ENCODE data around the gene ICOS.
"Not testable (repeated sequence)": the region's sequence is repeated elsewhere in the genome, so short reads cannot be mapped to it uniquely, and the experiment has no call there.

Gene ICOS

DNA sequence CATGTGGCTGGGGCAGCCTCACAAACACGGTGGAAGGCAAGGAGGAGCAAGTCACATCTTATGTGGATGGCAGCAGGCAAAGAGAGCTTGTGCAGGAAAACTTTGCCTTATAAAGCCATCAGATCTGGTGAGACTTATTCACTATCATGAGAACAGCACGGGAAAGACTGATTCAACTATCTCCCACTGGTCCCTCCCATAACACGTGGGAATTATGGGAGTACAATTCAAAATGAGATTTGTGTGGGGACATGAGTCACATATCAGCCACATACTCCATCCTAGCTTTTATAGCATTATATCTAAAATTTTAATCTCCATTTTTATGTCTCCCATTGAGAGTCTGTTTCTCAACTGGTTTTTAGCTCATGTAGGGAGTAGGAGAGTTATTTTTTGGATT lies 45.7 kb downstream of the ICOS start:
- no peak for DNase-seq

DNA sequence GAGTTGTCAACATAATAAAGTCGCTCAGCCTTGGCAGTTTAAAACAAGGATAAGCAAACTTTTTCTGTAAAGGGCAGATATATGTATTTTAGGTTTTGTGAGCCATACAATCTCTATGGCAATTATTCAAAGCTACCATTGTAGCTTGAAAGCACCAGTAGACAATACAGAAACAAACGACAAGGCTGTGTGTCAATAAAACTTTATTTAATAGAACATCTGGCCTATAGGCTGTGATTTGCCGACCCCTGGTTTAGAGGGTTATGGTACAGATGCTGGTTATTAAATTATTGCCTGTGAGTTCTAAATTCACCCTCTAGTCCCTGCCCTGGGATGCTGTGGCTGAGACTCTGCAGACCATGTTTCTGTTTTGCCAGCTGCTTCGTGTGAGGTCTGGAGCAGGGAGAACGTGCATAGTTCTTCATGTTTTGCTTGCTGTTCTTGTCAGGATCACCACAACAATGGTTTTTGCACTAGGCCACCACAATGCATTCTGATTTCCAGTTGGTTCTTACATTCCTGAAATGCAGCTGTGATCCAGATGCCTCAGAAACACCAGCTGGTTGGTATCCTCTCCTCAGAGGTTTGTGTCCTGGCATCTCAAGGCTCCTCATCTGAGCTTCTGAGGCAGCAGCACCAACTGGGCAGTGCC lies 46.6 kb downstream of the ICOS start:
- DNase-seq = no peak

DNA sequence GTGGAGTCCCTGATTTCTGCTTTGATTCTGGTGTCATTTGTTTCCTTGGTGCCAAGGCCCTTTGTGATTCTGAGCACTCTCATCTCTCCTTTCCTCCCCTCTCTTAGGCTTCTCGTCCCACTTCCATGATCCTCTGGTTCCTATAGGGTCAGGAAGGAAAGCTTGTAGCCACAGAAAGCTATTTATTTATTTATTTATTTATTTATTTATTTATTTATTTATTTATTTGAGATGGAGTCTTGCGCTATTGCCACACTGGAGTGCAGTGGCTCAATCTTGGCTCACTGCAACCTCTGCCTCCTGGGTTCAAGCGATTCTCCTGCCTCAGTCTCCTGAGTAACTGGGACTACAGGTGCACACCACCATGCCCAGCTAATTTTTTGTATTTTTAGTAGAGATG lies 49.4 kb downstream of the ICOS start:
- not testable (repeated sequence) for DNase-seq

DNA sequence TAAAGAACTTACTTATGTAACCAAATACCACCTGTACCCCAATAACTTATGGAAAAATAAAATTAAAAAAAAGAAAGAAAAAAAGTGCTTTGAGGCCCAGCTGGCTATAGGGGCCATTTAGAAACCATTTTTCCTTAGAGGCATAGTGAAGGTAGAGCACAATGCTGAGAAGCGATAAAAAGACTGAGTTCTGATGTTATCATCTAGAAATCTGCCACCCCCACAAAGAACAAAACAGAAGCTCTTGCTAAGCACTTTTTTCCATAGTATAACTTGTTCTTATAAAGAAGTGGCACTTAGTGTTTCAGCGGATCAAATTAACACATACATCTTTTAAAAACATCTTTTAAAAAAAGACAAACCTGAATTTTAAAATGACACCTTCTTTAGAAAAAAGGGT lies 51.4 kb downstream of the ICOS start:
- DNase-seq = no peak

DNA sequence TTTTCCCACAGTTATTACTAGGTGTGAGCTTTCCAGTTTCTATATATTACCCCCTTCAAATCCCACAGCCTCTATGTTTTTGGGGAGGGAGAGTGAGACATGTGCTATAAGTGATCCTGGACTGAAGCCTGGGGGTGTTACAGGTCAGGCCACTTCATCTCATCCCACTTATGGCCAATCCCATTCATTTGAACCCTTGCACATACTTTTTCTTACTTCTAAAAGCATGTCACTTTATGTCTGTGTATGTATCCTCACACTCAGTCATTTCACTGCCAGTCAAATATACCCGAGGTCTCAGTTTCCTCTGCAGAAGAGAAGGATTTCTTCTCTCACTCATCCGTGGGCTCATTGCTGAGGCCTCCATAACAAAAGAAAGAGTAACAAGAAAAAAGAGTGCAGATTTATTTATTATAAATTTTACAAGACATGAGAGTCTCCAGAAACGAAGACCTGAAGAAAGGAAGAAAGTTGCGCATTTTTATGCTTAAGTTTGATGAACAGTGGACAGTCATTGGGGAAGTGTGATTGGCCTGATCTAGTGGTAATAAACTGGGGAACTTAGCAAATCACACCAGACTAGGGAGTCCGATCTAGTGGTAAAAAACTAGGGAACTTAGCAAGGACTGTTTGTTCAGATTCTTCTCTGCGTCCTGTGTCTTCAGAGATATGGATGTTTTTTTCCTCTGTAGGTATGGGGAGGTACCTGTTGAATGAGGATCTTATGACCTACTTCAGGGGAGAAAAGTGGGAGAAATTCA lies 52.1 kb downstream of the ICOS start:
- DNase-seq = no peak

DNA sequence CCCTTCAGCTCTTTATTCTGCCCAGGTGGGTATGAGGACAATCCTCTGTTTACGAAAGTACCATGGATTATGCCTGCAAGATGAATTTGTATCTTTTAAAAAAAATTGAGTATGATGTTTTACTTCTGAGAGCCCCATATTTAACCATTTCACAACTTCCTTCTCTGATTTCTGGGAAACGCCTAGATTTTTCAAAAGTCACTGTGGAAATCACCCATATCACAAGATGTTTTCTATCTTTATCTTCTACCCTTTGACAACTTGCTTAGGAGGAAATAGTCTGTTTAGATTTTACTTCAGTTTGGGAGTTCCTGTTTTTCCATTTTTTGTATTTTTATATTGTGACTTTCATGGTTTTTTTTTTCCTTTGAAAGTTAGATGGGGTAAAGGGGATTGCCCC lies 53.0 kb downstream of the ICOS start:
- DNase-seq = no peak

DNA sequence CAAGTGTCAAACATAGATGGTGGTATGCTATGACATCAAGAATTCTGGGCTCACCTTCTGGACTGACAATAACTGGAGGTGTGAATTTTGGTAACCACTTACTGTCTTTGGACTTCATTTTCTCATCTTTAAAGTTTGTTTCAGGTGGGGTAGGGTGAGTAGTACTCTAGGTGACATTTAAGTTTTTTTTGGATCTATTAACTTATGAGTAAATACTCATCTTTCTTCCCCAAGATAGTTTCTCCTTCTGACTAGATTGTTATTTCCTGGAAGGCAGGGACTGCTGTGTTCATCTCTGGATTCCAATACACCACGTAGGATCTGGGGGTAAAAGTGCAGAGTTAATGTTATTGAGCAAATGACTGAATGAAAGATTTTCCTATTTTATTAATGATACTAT lies 55.9 kb downstream of the ICOS start:
- DNase-seq = no peak

DNA sequence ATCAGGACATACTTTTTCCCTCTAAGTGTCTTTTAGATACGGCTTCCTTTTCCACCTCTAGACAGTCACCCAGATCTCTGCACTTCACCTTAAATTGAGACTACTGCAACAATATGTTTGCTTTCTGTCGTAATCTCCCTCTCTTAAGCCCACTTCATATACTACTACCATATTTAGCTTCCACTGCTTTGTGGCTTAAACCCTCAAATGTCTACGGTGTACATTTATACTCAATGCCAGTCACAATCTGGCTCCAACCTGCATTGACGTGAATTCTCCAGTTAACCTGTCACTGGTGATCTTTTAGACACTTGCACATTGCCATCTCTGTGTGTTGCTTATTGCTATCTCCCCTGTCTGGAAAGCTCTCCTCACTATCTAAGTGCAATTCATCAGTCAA lies 56.4 kb downstream of the ICOS start:
- DNase-seq = no peak

DNA sequence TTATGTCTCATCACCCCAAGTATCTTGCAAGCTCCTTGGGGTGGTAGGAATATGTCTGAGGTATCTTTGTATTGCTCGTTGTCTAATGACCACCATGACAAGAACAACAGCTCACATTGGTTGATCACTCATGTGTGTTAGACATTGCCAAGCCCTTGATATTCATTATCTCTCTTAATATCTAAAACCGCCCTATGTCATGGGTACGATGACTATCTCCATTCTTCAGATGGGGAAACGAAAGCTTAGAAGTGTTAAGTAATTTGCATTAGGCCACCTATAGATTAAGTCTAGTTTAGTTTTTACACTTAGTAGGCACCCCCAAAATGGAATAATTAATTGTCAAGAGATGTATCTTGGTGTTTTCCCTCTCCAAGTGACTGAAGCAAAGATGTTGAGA lies 57.0 kb downstream of the ICOS start:
- no peak for DNase-seq

DNA sequence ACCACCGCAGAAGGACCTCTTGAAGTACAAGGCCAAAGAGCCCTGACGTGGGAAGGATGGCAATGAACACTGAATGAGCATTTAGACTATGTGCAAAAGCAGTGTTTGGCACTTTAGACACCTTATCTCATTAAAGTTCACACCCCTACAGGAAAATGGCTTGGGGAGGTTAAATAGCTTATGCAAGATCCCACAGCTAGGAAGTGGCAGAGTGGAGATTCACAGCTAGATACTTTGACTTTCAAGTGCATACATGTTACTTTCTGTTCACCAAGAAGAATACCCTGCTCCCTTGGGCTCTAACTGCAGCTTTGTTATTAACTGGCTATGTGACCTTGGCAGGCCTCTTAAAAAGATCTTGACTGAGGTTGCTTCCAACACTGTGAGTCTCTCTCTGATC lies 58.2 kb downstream of the ICOS start:
- DNase-seq = no peak

DNA sequence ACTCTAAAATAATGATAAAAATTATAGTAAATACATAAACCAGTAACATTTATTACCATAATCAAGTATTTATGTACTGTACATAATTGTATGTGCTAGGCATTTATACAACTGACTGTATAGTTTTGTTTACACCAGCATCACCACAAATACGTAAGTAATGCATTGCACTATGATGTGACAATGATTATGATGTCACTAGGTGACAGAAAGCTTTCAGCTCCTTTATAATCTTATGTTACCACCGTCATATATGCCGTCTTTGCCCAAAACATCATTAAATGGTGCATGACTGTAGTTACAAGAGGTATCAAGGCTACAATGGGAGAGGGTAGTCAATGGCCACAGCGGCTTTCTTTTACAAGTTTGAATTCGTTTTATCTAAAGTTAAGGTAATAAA lies 60.1 kb downstream of the ICOS start:
- DNase-seq = no peak

DNA sequence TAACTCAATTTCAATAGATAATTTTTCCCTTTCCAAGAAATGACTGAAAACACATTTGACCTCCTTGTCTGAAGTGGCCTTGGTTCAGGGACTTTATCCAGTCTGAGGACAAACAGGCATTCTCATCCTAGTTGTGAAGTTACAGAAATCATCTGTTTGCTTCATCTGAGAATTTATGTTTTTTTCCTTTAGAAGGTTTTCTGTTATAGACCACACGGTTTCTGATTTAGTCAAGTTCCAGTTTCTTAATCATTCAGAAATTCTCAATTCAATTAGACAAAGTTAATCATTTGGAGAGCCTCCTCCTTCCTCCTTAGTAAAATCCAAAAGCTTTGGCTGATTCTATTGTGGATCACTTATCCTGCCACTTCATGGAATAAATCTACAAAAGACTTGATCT lies 60.9 kb downstream of the ICOS start:
- DNase-seq = no peak

DNA sequence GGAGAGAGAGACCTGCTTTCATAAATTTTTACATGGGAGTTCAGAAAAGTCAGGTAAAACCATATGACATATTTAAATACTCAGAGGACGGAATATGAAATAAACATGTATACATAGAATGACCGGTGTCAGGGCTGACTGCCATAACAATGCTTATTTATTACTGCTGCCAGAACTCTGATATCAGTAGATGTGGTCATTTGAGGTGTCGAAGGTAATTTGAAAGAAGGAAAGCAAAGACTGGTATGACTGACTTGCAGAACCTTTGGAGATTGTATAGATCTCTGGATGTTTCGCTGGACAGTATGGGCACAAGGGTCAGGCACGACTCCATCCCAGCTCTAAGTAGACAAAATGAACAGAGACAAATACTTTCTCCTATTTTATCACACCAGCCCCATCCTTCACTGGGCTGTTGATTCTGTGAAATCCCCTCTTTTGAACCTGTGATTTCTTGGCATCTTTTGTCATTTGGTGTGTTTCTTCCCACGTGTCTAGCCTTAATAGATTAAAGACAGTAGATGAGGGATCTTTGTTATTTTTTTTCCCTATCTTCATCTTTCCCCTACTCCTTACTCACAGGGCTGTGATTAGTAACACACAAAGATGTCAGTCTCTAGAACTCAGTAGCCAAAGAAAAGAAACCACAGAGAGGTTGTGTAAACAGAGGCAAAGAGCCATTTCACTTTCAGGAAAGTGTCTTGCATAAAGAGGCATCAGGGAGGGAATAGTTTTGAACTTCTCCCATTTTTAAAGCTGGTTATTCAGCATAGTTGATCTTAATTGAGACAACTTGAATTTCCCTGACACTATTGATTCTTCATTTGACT lies 61.6 kb downstream of the ICOS start:
- DNase-seq = no peak

DNA sequence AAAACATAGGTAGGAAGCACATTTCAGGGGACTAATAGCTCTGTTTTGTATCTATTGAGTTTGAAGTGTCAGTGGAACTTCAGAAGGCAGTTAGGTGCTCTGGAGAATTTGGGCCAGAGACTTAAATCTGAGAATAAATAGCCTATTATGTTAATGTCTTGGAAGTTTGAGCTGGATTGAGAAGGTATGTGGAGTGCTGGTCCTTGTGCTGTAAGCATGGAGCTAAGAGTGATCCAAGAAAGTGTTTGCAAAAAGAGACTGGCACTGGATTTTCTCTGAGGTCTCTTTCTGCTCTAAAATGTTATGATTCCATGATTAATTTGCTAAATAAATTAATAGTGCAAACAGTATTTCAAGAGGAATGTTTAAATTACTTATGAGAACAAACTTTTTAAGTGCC lies 63.3 kb downstream of the ICOS start:
- DNase-seq = no peak

DNA sequence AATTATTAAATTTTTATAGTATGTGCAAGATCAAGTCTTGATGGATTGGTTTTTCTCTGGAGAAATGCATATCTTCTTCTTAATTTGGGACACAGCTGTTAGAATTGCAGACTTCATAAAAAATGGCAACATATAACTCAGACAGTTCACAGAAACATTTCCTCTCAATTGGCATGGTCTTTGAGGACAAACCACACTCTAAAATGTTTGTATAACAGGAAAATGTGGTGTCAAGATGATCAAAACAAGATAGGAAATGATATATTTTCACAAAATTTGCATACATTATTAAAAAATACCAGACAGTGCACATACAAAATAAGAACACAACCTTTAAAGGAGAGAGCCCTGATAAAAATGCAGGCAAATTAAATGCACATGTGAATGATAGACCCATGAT lies 63.9 kb downstream of the ICOS start:
- no peak for DNase-seq

DNA sequence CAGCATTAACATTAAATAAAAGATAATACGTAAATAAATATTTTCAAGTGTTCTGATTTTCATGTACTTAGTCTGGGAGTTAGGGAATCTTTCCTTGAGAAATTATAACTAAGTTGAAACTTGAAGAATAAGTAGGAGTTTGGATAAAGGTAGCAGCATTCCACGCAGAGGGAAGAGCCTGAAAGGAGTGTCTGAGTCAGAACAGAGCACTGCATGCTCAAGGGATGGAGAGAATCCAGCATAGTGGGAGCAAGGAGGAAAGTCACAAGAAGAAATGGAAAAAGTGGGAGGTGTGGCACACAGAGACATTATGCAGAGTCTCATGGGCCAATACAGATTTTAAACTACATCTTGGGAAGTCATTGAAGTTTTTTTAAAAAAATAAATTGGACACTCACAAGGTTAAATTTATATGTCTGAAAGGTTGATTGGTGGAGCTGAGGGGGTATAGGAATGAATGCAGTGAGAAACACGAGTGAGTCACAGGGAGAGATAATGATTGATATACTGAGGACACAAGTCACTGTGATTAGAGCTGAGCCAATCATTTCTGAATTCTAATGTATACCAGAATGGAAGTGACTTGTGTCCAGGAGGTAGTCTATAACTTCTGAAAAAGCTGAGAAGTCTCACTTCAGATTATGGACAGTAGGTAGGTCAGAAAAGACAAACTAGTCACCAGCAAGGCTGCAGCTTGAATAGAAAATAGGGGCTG lies 66.9 kb downstream of the ICOS start:
- no peak for DNase-seq

DNA sequence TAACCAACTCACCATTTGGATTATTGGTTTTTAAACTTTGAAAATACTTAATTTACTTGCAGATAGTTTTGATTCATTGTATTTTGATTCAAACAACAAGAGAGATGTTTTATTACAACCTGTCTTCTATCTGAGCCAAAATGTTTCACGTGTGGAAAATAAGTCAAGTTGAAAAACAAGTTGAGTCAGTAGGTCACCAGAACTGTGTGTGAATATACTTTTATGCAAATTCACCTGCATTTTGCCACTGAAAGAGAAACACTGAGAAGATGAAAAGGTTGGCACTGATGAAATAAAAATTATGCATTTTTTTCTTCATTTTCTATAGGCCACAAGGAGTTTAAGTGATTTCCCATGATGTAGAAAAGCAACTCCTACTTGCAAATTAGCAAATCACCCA lies 68.3 kb downstream of the ICOS start:
- no peak for DNase-seq

DNA sequence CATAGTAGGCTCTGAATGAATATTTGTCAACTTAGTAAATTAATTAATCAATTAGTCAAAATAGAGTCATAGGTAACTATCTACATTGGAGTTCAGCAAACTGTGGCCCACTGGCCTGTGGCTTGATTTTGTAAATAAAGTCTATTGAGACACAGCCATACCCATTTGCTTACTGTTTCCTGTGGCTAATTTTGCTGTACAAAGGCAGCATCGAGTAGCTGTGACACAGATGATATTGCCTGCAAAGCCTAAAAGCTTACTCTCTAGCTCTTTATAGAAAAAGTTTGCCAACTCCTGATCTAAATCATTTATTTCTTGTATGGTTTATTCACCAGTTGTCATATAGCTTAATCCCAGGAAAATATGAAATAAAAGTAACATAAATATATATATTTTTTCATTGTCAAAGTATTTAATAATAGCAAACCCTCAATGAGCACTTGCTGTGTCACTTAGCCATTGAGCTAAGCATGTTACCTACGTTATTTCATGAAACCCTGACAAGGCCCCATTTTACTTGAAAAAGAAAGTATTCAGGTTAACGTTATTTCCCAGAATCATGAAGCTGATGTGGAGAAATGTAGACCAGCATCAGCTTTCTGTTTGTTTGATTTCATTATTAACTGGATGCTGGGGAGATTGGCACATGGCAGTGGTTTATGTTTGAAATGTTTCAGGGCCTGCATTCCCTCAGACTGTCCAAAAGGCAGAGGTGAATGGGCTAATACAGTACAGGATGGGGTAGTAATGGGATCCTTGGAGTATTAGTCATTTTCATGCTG lies 69.6 kb downstream of the ICOS start:
- DNase-seq = no peak

DNA sequence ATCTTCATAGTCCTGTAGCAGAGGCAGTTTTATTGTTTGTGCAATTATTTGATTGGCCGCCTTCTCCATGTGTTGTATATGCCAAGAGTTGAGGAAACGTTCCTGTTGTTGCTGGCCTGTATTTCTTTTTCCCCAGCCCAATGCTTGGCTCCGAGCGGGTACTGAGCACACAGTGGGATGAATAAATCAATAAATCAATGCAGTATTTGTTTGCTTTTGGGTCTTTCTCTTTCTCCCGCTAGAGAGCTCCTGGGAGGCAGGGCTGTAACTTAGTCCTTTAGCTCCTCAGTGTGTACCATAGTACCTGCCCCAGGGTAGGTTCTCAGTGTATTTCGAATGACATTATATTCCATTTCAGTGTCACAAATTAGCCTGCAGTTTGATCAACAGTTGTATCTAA lies 71.8 kb downstream of the ICOS start:
- DNase-seq = no peak

DNA sequence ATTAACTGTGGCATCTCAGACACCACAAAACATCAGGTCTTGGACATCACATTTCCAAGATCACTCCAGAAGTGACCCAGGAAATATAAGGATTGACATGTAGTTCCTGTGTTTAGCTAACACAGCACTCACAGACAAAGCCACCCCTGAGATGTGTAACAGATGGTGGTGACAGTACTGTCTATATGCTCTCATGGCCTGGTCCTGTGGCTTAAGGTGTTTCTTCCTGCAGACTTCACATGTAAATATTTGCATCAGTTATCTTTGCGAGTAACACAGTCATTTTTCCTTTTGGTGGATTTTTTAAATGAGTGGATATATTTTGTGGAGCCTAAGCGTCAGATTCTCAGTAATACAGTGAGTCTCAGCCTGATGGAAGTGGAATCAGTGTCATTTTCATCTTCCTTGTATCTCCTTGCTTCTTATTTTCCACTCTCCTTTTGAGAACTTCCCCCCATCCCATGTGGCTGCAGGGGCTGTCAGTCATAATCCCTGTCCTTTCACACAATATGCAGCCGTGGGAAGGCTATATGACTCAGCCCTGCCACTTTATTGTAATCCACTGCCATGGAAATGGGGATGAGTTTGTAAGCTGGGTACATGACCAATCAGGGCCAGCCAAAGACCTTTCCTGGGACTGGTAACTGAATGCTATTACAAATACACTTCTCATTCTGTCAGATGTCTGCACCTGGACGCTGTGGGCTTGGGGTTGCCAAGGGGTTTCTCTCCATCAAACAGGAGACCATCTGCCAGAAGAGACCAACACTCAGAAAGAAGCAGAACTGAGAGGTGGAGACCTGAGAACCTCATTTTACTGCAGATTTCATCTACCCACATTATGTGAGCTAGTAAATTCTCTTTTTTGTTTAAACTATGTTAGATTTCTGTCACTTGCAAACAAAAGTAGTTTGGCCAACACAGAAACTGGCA lies 74.3 kb downstream of the ICOS start:
- no peak for DNase-seq

Measured in NCI-H1092 (cell line).